SK-N-SH treated with all-trans-retinoic acid at 6 μM for 48 hours (cell line): ENCODE data around the gene R3HDM2.

ENCODE experiments used
- ATAC-seq: fragments of 200-7000 bp; cut with Tn5 transposase; 3 replicates; pipeline ENCODE4 v1.9.1; 2020; ENCODE audit warnings: mild to moderate bottlenecking, moderate library complexity
- ARNTL ChIP-seq: fragments of 450-650 bp; formaldehyde crosslinking; IDR thresholded peaks from 2 replicates; pipeline ENCODE4 v1.5.0; 2020; ENCODE audit warnings: low read depth, mild to moderate bottlenecking, moderate library complexity, borderline replicate concordance
- BACH2 ChIP-seq: fragments of 250-450 bp; sonication (Bioruptor Pico); IDR thresholded peaks from 2 replicates; pipeline ENCODE4 v1.9.0; 2021; ENCODE audit warnings: mild to moderate bottlenecking, borderline replicate concordance
- CSDC2 ChIP-seq: fragments of 250-450 bp; sonication (Bioruptor Pico); IDR thresholded peaks from 2 replicates; pipeline ENCODE4 v1.5.0; 2020; ENCODE audit warnings: mild to moderate bottlenecking, moderate library complexity
- ESRRG ChIP-seq: fragments of 250-450 bp; sonication (Bioruptor Pico); IDR thresholded peaks from 2 replicates; pipeline ENCODE4 v1.6.1; 2021; ENCODE audit warnings: mild to moderate bottlenecking
- ISL1 ChIP-seq: fragments of 250-450 bp; sonication (Bioruptor Pico); IDR thresholded peaks from 2 replicates; pipeline ENCODE4 v2.1.2; 2022; ENCODE audit warnings: mild to moderate bottlenecking, moderate library complexity
- OSR1 ChIP-seq: fragments of 250-450 bp; sonication (Bioruptor Pico); IDR thresholded peaks from 2 replicates; pipeline ENCODE4 v1.8.0; 2022; ENCODE audit warnings: moderate library complexity, mild to moderate bottlenecking, inconsistent platforms
- PPARA ChIP-seq: fragments of 250-450 bp; sonication (Bioruptor Pico); IDR thresholded peaks from 2 replicates; pipeline ENCODE4 v1.5.0; 2020; ENCODE audit warnings: mild to moderate bottlenecking, borderline replicate concordance
- RARB ChIP-seq: fragments of 250-450 bp; sonication (Bioruptor Pico); IDR thresholded peaks from 2 replicates; pipeline ENCODE4 v1.8.0; 2021; ENCODE audit warnings: mild to moderate bottlenecking, moderate library complexity
- SNAI2 ChIP-seq: fragments of 250-450 bp; sonication (Bioruptor Pico); IDR thresholded peaks from 2 replicates; pipeline ENCODE4 v1.5.0; 2020; ENCODE audit warnings: mild to moderate bottlenecking, moderate library complexity
- TOX ChIP-seq: fragments of 250-450 bp; sonication (Bioruptor Pico); IDR thresholded peaks from 2 replicates; pipeline ENCODE4 v1.8.0; 2021; ENCODE audit warnings: mild to moderate bottlenecking, moderate library complexity, borderline replicate concordance
- ZFP3 ChIP-seq: fragments of 250-450 bp; sonication (Bioruptor Pico); IDR thresholded peaks from 2 replicates; pipeline ENCODE4 v1.5.0; 2020; ENCODE audit warnings: mild to moderate bottlenecking, moderate library complexity
- ZFP30 ChIP-seq: fragments of 450-650 bp; formaldehyde crosslinking; IDR thresholded peaks from 2 replicates; pipeline ENCODE4 v1.5.0; 2022; ENCODE audit warnings: mild to moderate bottlenecking, moderate library complexity
- ZNF70 ChIP-seq: fragments of 450-650 bp; formaldehyde crosslinking; IDR thresholded peaks from 2 replicates; pipeline ENCODE4 v1.5.0; 2020; ENCODE audit warnings: mild to moderate bottlenecking, moderate library complexity
- TF ChIP-seq, protein P1 (sequence below): fragments of 250-450 bp; sonication (Bioruptor Pico); IDR thresholded peaks from 2 replicates; pipeline ENCODE4 v1.8.0; 2021; ENCODE audit warnings: low read depth, mild to moderate bottlenecking, moderate library complexity, borderline replicate concordance
- TF ChIP-seq, protein P2 (sequence below): fragments of 250-450 bp; sonication (Bioruptor Pico); IDR thresholded peaks from 2 replicates; pipeline ENCODE4 v1.5.1; 2020; ENCODE audit warnings: low read depth, mild to moderate bottlenecking, moderate library complexity
- TF ChIP-seq, protein P3 (sequence below): fragments of 250-450 bp; sonication (Bioruptor Pico); IDR thresholded peaks from 2 replicates; pipeline ENCODE4 v1.5.0; 2020; ENCODE audit warnings: mild to moderate bottlenecking, moderate library complexity
- TF ChIP-seq, protein P4 (sequence below): fragments of 250-450 bp; sonication (Bioruptor Pico); IDR thresholded peaks from 2 replicates; pipeline ENCODE4 v1.8.0; 2020; ENCODE audit warnings: mild to moderate bottlenecking, moderate library complexity, borderline replicate concordance
- TF ChIP-seq, protein P5 (sequence below): fragments of 250-450 bp; sonication (Bioruptor Pico); IDR thresholded peaks from 2 replicates; pipeline ENCODE4 v1.5.1; 2021; ENCODE audit warnings: mild to moderate bottlenecking, moderate library complexity

The R3HDM2 gene

DNA sequence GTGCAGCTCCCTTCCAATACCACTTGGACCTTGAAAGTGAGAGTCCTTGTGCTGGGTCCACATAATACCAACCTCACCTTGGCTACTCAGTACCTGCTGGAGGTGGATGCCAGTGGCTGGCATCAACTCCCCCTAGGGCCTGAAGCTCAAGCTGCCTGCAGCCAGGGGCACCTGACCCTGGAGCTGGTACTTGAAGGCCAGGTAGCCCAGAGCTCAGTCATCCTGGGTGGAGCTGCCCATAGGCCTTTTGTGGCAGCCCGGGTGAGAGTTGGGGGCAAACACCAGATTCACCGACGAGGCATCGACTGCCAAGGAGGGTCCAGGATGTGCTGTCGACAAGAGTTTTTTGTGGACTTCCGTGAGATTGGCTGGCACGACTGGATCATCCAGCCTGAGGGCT lies 18.5 kb upstream of the R3HDM2 start:
- TF ChIP-seq, protein P1, sequence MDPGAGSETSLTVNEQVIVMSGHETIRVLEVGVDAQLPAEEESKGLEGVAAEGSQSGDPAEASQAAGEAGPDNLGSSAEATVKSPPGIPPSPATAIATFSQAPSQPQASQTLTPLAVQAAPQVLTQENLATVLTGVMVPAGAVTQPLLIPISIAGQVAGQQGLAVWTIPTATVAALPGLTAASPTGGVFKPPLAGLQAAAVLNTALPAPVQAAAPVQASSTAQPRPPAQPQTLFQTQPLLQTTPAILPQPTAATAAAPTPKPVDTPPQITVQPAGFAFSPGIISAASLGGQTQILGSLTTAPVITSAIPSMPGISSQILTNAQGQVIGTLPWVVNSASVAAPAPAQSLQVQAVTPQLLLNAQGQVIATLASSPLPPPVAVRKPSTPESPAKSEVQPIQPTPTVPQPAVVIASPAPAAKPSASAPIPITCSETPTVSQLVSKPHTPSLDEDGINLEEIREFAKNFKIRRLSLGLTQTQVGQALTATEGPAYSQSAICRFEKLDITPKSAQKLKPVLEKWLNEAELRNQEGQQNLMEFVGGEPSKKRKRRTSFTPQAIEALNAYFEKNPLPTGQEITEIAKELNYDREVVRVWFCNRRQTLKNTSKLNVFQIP: no peak
- TF ChIP-seq SNAI2: no peak
- TF ChIP-seq RARB: no peak
- no peak for TF ChIP-seq ESRRG
- TF ChIP-seq, protein P2, sequence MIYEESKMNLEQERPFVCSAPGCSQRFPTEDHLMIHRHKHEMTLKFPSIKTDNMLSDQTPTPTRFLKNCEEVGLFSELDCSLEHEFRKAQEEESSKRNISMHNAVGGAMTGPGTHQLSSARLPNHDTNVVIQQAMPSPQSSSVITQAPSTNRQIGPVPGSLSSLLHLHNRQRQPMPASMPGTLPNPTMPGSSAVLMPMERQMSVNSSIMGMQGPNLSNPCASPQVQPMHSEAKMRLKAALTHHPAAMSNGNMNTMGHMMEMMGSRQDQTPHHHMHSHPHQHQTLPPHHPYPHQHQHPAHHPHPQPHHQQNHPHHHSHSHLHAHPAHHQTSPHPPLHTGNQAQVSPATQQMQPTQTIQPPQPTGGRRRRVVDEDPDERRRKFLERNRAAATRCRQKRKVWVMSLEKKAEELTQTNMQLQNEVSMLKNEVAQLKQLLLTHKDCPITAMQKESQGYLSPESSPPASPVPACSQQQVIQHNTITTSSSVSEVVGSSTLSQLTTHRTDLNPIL (CRISPR knock-in tag): no peak
- no peak for TF ChIP-seq BACH2
- no peak for TF ChIP-seq ISL1 (CRISPR knock-in tag)
- no peak for TF ChIP-seq CSDC2 (CRISPR knock-in tag)
- no peak for TF ChIP-seq ZNF70
- TF ChIP-seq, protein P3, sequence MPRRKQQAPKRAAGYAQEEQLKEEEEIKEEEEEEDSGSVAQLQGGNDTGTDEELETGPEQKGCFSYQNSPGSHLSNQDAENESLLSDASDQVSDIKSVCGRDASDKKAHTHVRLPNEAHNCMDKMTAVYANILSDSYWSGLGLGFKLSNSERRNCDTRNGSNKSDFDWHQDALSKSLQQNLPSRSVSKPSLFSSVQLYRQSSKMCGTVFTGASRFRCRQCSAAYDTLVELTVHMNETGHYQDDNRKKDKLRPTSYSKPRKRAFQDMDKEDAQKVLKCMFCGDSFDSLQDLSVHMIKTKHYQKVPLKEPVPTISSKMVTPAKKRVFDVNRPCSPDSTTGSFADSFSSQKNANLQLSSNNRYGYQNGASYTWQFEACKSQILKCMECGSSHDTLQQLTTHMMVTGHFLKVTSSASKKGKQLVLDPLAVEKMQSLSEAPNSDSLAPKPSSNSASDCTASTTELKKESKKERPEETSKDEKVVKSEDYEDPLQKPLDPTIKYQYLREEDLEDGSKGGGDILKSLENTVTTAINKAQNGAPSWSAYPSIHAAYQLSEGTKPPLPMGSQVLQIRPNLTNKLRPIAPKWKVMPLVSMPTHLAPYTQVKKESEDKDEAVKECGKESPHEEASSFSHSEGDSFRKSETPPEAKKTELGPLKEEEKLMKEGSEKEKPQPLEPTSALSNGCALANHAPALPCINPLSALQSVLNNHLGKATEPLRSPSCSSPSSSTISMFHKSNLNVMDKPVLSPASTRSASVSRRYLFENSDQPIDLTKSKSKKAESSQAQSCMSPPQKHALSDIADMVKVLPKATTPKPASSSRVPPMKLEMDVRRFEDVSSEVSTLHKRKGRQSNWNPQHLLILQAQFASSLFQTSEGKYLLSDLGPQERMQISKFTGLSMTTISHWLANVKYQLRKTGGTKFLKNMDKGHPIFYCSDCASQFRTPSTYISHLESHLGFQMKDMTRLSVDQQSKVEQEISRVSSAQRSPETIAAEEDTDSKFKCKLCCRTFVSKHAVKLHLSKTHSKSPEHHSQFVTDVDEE (CRISPR knock-in tag): no peak
- no peak for ATAC-seq

DNA sequence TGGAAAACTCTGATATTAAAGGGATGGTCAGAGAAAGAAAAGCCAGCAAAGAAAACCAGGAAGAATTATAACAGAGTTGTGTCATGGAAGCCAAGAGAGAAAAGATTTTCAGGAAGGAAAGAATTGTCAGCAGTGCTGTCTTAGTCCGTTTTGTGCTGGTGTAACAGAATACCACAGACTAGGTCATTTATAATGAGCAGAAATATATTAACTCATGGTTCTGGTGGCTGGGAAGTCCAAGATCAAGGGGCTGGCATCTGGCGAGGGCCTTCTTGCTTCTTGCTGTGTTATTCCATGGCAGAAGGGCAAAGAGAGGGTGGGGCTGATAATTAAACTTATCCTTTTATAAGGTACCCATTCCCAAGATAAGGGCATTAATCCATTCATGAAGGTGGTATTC lies 17.8 kb upstream of the R3HDM2 start:
- no peak for ATAC-seq
- TF ChIP-seq CSDC2 (CRISPR knock-in tag): no peak
- TF ChIP-seq, protein P3 (CRISPR knock-in tag): no peak
- no peak for TF ChIP-seq ZFP3 (CRISPR knock-in tag)
- no peak for TF ChIP-seq ZFP30 (CRISPR knock-in tag)
- TF ChIP-seq, protein P4, sequence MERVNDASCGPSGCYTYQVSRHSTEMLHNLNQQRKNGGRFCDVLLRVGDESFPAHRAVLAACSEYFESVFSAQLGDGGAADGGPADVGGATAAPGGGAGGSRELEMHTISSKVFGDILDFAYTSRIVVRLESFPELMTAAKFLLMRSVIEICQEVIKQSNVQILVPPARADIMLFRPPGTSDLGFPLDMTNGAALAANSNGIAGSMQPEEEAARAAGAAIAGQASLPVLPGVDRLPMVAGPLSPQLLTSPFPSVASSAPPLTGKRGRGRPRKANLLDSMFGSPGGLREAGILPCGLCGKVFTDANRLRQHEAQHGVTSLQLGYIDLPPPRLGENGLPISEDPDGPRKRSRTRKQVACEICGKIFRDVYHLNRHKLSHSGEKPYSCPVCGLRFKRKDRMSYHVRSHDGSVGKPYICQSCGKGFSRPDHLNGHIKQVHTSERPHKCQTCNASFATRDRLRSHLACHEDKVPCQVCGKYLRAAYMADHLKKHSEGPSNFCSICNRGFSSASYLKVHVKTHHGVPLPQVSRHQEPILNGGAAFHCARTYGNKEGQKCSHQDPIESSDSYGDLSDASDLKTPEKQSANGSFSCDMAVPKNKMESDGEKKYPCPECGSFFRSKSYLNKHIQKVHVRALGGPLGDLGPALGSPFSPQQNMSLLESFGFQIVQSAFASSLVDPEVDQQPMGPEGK (CRISPR knock-in tag): no peak
- no peak for TF ChIP-seq SNAI2
- TF ChIP-seq, protein P5, sequence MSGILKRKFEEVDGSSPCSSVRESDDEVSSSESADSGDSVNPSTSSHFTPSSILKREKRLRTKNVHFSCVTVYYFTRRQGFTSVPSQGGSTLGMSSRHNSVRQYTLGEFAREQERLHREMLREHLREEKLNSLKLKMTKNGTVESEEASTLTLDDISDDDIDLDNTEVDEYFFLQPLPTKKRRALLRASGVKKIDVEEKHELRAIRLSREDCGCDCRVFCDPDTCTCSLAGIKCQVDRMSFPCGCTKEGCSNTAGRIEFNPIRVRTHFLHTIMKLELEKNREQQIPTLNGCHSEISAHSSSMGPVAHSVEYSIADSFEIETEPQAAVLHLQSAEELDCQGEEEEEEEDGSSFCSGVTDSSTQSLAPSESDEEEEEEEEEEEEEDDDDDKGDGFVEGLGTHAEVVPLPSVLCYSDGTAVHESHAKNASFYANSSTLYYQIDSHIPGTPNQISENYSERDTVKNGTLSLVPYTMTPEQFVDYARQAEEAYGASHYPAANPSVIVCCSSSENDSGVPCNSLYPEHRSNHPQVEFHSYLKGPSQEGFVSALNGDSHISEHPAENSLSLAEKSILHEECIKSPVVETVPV (CRISPR knock-in tag): no peak
- TF ChIP-seq ISL1 (CRISPR knock-in tag): no peak
- TF ChIP-seq TOX (CRISPR knock-in tag): no peak
- TF ChIP-seq RARB: no peak
- TF ChIP-seq PPARA (CRISPR knock-in tag): no peak
- TF ChIP-seq ESRRG: no peak
- TF ChIP-seq, protein P1: no peak
- no peak for TF ChIP-seq OSR1 (CRISPR knock-in tag)
- TF ChIP-seq, protein P2 (CRISPR knock-in tag): no peak
- no peak for TF ChIP-seq ARNTL (CRISPR knock-in tag)
- TF ChIP-seq, all 23 proteins: peak for 0
